Fibroblast of skin of scalp (primary cell): ENCODE measurements around the gene OR2AT4. TPM values are rescaled to one million over a fixed set of nuclear protein-coding genes. Genes with fewer than 3 reads are reported as not detected.

ENCODE experiments used
- DNase-seq: peaks from one replicate; pipeline ENCODE4 v3.0.0-alpha.2; 2013
- polyA plus RNA-seq, 2 experiments: library from polyadenylated mRNA; unstranded; fragments of 120-200 nt; gene quantifications; one replicate each; pipeline ENCODE4 v1.2.1, GENCODE V29; 2013; ENCODE audit not compliant: insufficient read length in 2 of 2

Gene OR2AT4
- not detected for polyA plus RNA-seq (2013, experiment 1 of 2; ENCODE audit: insufficient read length)
- polyA plus RNA-seq (2013, experiment 2 of 2; ENCODE audit: insufficient read length): not detected

- no peak for DNase-seq
These were observed at the start of gene OR2AT4 for GRCh38 chr11:75096456-75097172. Gene OR2AT4, minus strand, starts transcription at chr11:75096876.

GRCh38 chr11:75145972-75146519, 49.4 kb upstream of the OR2AT4 start:
- no peak for DNase-seq

GRCh38 chr11:75145196-75145971, 48.7 kb upstream of the OR2AT4 start:
- no peak for DNase-seq

- no peak for DNase-seq
These were observed 48.0 kb upstream of the OR2AT4 start for GRCh38 chr11:75144716-75145014.

- DNase-seq: no peak
These were observed 46.7 kb upstream of the OR2AT4 start for GRCh38 chr11:75143420-75143731.

- peak; percentile 92 for DNase-seq
These were observed 46.2 kb upstream of the OR2AT4 start for GRCh38 chr11:75142714-75143419.

GRCh38 chr11:75141166-75141565, 44.5 kb upstream of the OR2AT4 start:
- DNase-seq: no peak

- DNase-seq: peak; percentile 35
These were observed 43.8 kb upstream of the OR2AT4 start for GRCh38 chr11:75140269-75141138.

GRCh38 chr11:75135651-75136050, 39.0 kb upstream of the OR2AT4 start:
- no peak for DNase-seq

GRCh38 chr11:75135021-75135650, 38.5 kb upstream of the OR2AT4 start:
- no peak for DNase-seq

- DNase-seq: no peak
These were observed 37.3 kb upstream of the OR2AT4 start for GRCh38 chr11:75133976-75134375.

GRCh38 chr11:75132080-75132479, 35.4 kb upstream of the OR2AT4 start:
- DNase-seq: no peak

GRCh38 chr11:75126564-75126963, 29.9 kb upstream of the OR2AT4 start:
- DNase-seq: no peak

GRCh38 chr11:75118577-75118976, 21.9 kb upstream of the OR2AT4 start:
- no peak for DNase-seq

GRCh38 chr11:75114465-75114864, 17.8 kb upstream of the OR2AT4 start:
- no peak for DNase-seq

- DNase-seq: no peak
These were observed 16.4 kb upstream of the OR2AT4 start for GRCh38 chr11:75113030-75113429.

- DNase-seq: no peak
These were observed 15.5 kb upstream of the OR2AT4 start for GRCh38 chr11:75112200-75112599.

GRCh38 chr11:75107187-75107586, 10.5 kb upstream of the OR2AT4 start:
- no peak for DNase-seq

GRCh38 chr11:75105967-75106681, 9.4 kb upstream of the OR2AT4 start:
- DNase-seq: peak; percentile 8

- DNase-seq: peak; percentile 17
These were observed 8.8 kb upstream of the OR2AT4 start for GRCh38 chr11:75105462-75105925.
